MM.1S (cell line): Measurements from ENCODE around the gene GOLIM4.

ENCODE experiments used
- DNase-seq: peaks from one replicate; pipeline ENCODE4 v3.0.0-alpha.2; 2015
- H2AFZ ChIP-seq: fragments of 300-600 bp; sonication (generic); 2 replicates; pipeline ENCODE4 v1.6.0; 2016; ENCODE audit warnings: antibody characterized with exemption, low read length
- H3F3A ChIP-seq: fragments of 300-600 bp; sonication (generic); 2 replicates; pipeline ENCODE4 v1.6.1; 2016; ENCODE audit warnings: mild to moderate bottlenecking, antibody characterized with exemption, low read length, moderate library complexity, mixed read lengths; ENCODE audit not compliant: insufficient read depth
- H3K27ac ChIP-seq: fragments of 300-600 bp; sonication (generic); 2 replicates; pipeline ENCODE4 v1.5.1; 2016; ENCODE audit warnings: mild to moderate bottlenecking, low read length
- H3K27me3 ChIP-seq: fragments of 300-600 bp; sonication (generic); replicated peaks from 2 replicates; pipeline ENCODE4 v1.6.0; 2016; ENCODE audit warnings: low read length; ENCODE audit not compliant: insufficient read depth
- H3K36me3 ChIP-seq: fragments of 300-600 bp; sonication (generic); replicated peaks from 2 replicates; pipeline ENCODE4 v1.6.1; 2016; ENCODE audit warnings: mild to moderate bottlenecking, low read length, mixed read lengths; ENCODE audit not compliant: insufficient read depth
- H3K4me1 ChIP-seq: fragments of 300-600 bp; sonication (generic); 2 replicates; pipeline ENCODE4 v1.6.1; 2016; ENCODE audit warnings: low read length, mixed read lengths
- H3K4me2 ChIP-seq: fragments of 300-600 bp; sonication (generic); 2 replicates; pipeline ENCODE4 v1.6.0; 2016; ENCODE audit warnings: low read depth, low read length
- H3K4me3 ChIP-seq: fragments of 300-600 bp; sonication (generic); 2 replicates; pipeline ENCODE4 v1.5.1; 2016; ENCODE audit warnings: low read length, mixed read lengths
- H3K79me2 ChIP-seq: fragments of 300-600 bp; sonication (generic); 2 replicates; pipeline ENCODE4 v1.6.1; 2016; ENCODE audit warnings: mixed run types, low read length, mixed read lengths
- H3K9ac ChIP-seq: fragments of 300-600 bp; sonication (generic); 2 replicates; pipeline ENCODE4 v1.6.1; 2016; ENCODE audit warnings: low read length, mixed read lengths
- H3K9me2 ChIP-seq: fragments of 300-600 bp; sonication (generic); replicated peaks from 2 replicates; pipeline ENCODE4 v1.6.1; 2016; ENCODE audit warnings: mild to moderate bottlenecking, low read length, mixed read lengths; ENCODE audit not compliant: insufficient read depth
- H3K9me3 ChIP-seq: fragments of 300-600 bp; sonication (generic); replicated peaks from 2 replicates; pipeline ENCODE4 v1.6.1; 2016; ENCODE audit warnings: mild to moderate bottlenecking, low read length, mixed read lengths; ENCODE audit not compliant: insufficient read depth
- H4K20me1 ChIP-seq: fragments of 300-600 bp; sonication (generic); 2 replicates; pipeline ENCODE4 v1.6.1; 2016; ENCODE audit warnings: mild to moderate bottlenecking, low read length, moderate library complexity, mixed read lengths; ENCODE audit not compliant: insufficient read depth
- EZH2 ChIP-seq: fragments of 300-600 bp; sonication (generic); optimal IDR thresholded peaks from 2 replicates; pipeline ENCODE3; 2017; ENCODE audit warnings: low read depth, mild to moderate bottlenecking, antibody characterized with exemption, low read length, mixed read lengths
- EZH2phosphoT487 ChIP-seq: fragments of 300-600 bp; sonication (generic); IDR thresholded peaks from 2 replicates; pipeline ENCODE4 v1.6.1; 2018; ENCODE audit warnings: antibody characterized with exemption, low read length
- TF ChIP-seq, protein P1 (sequence below): fragments of 300-600 bp; sonication (generic); IDR thresholded peaks from 2 replicates; pipeline ENCODE4 v1.5.1; 2016; ENCODE audit warnings: antibody characterized with exemption, low read length, mixed read lengths

Gene GOLIM4

DNA sequence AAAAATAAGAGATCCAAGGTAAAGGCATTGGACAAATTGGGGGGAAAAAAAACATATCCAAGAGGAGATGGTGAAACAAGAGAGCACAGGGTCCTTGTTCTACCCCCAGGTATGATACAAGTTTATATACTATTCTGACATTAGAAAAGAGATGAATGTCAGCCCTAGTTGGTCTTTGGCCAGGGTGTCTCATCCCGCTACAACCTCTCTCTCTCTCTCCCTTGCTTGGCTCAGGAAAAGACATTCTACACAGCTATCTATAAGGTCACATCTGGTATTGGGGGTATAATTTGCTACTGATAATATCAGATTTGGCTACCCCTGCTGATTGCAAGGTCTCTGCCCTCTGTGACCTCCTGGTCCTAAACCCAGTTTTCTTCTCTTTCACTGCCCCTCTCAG lies 117.2 kb downstream of the GOLIM4 start:
- no peaks in the 10 kb centered on the region for H3K4me1 ChIP-seq
- H3K36me3 ChIP-seq: no peaks in the 10 kb centered on the region
- no peak for TF ChIP-seq EZH2
- no peak for TF ChIP-seq EZH2phosphoT487
- TF ChIP-seq, protein P1, sequence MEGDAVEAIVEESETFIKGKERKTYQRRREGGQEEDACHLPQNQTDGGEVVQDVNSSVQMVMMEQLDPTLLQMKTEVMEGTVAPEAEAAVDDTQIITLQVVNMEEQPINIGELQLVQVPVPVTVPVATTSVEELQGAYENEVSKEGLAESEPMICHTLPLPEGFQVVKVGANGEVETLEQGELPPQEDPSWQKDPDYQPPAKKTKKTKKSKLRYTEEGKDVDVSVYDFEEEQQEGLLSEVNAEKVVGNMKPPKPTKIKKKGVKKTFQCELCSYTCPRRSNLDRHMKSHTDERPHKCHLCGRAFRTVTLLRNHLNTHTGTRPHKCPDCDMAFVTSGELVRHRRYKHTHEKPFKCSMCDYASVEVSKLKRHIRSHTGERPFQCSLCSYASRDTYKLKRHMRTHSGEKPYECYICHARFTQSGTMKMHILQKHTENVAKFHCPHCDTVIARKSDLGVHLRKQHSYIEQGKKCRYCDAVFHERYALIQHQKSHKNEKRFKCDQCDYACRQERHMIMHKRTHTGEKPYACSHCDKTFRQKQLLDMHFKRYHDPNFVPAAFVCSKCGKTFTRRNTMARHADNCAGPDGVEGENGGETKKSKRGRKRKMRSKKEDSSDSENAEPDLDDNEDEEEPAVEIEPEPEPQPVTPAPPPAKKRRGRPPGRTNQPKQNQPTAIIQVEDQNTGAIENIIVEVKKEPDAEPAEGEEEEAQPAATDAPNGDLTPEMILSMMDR: no peak
- H3K9ac ChIP-seq: no peak overlapping the region
- H3K4me2 ChIP-seq: no peak overlapping the region
- H3K9me3 ChIP-seq: no peaks in the 10 kb centered on the region
- H3K27ac ChIP-seq: no peak overlapping the region
- no peaks in the 10 kb centered on the region for H3K79me2 ChIP-seq
- H3K9me2 ChIP-seq: no peaks in the 10 kb centered on the region
- DNase-seq: no peak
- no peaks in the 10 kb centered on the region for H3K27me3 ChIP-seq
- H2AFZ ChIP-seq: no peak overlapping the region
- H4K20me1 ChIP-seq: no peaks in the 10 kb centered on the region
- H3K4me3 ChIP-seq: no peak overlapping the region
- H3F3A ChIP-seq: no peaks in the 10 kb centered on the region

DNA sequence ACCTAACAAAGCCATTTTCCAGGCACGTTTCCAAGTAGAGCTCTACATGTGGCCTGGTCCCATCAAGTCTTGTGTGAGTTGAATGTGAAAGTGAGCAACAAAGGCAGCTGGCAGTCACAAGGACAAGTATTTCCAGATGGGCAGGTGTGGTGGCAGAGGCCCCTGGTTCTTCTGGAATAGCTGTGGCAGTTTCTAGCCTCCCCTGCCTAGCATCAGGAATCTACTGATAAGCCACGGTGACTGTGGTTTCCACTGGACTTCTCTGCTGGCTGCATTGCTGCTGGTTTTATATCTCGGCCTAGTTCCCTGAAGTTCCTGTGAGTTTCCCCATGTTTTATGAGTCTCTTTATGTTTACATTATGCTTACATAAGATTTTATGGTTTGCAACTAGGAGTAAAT lies 117.7 kb downstream of the GOLIM4 start:
- Histone ChIP-seq H3K36me3 (no peaks in the 10 kb centered on the region), H3K4me2 (no peak overlapping the region)

DNA sequence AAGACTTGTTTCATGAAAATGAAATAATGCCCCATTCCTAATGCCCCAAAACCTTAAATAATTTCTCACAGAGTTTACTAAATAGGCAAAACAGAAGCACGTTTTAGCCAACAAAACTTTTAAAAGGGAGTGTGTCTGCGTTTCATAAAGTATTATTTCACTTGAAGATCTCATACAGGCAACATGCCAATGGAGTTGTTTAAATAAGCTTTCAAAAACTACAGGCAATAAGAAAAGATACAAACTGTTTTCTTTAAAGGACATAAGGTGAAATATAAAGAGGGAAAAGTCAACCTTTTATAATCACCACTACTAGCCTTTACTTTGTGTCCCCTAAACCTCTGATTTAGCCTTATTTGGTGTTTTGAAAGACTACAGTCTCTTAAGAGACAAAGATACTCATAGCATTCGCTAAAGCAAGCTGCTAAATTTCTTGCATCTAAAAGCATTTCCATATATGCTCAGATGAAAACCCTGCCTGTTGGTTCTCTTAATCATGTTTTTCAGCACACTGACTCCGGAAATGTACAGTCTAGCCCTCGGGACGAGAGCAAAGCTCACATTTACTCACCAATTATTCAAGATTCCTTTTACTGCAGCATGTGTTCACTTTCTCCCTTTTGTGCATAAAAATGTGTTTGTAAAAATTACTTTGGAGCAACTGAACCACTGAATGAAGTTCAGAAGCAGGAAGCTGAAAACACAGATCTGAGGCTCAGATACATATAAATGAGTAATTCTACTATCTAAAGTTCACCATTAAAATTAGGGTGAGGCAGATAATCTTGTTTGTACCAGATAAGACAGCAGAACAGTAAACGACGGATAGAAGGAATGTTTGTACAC lies 119.0 kb downstream of the GOLIM4 start:
- H3K4me1 ChIP-seq: no peaks in the 10 kb centered on the region
- no peaks in the 10 kb centered on the region for H3K9me3 ChIP-seq
- H3K4me3 ChIP-seq: no peak overlapping the region
- H3F3A ChIP-seq: no peaks in the 10 kb centered on the region
- no peak overlapping the region for H3K4me2 ChIP-seq
- no peaks in the 10 kb centered on the region for H3K27me3 ChIP-seq
- no peaks in the 10 kb centered on the region for H3K9me2 ChIP-seq
- no peak for TF ChIP-seq EZH2phosphoT487
- no peak for TF ChIP-seq EZH2
- TF ChIP-seq, protein P1: no peak
- DNase-seq: no peak
- H2AFZ ChIP-seq: no peak overlapping the region
- no peak overlapping the region for H3K27ac ChIP-seq
- H3K9ac ChIP-seq: no peak overlapping the region
- H3K79me2 ChIP-seq: no peaks in the 10 kb centered on the region
- no peaks in the 10 kb centered on the region for H3K36me3 ChIP-seq
- no peaks in the 10 kb centered on the region for H4K20me1 ChIP-seq

More for the DNA sequence above, 117.7 kb downstream of the GOLIM4 start:
- H3K79me2 ChIP-seq: no peaks in the 10 kb centered on the region
- H3K4me1 ChIP-seq: no peaks in the 10 kb centered on the region
- H2AFZ ChIP-seq: no peak overlapping the region
- no peaks in the 10 kb centered on the region for H3K27me3 ChIP-seq
- DNase-seq: no peak
- H3K4me3 ChIP-seq: no peak overlapping the region
- H3K9me2 ChIP-seq: no peaks in the 10 kb centered on the region
- no peaks in the 10 kb centered on the region for H3K9me3 ChIP-seq
- H3K9ac ChIP-seq: no peak overlapping the region
- no peaks in the 10 kb centered on the region for H3F3A ChIP-seq
- no peak overlapping the region for H3K27ac ChIP-seq
- TF ChIP-seq, protein P1: no peak
- TF ChIP-seq EZH2phosphoT487 (no peak), EZH2 (no peak)
- H4K20me1 ChIP-seq: no peaks in the 10 kb centered on the region
